ENCODE data around the gene KPTN.

KPTN gene

GRCh38 chr19:47483800-47484690 lies at the start of gene KPTN:
Gene KPTN (minus strand): TSS chr19:47484219. CDS start chr19:47484160, 59 bp downstream.
- peak; percentile 83 for DNase-seq (ENCODE audit: low spot score)

- no peak for DNase-seq (ENCODE audit: low spot score)
Measured at GRCh38 chr19:47531640-47532387, 47.8 kb upstream of the KPTN start.

- DNase-seq (ENCODE audit: low spot score) = no peak
Measured at GRCh38 chr19:47529018-47529742, 45.2 kb upstream of the KPTN start.

- DNase-seq (ENCODE audit: low spot score) = no peak
Measured at GRCh38 chr19:47526798-47527197, 42.8 kb upstream of the KPTN start.

GRCh38 chr19:47523473-47523872 lies 39.5 kb upstream of the KPTN start:
- DNase-seq (ENCODE audit: low spot score) = no peak

GRCh38 chr19:47521473-47522180 lies 37.6 kb upstream of the KPTN start:
- no peak for DNase-seq (ENCODE audit: low spot score)

- no peak for DNase-seq (ENCODE audit: low spot score)
Measured at GRCh38 chr19:47520839-47521238, 36.8 kb upstream of the KPTN start.

- no peak for DNase-seq (ENCODE audit: low spot score)
Measured at GRCh38 chr19:47520343-47520806, 36.4 kb upstream of the KPTN start.

GRCh38 chr19:47518854-47519253 lies 34.8 kb upstream of the KPTN start:
- DNase-seq (ENCODE audit: low spot score) = no peak

GRCh38 chr19:47518139-47518538 lies 34.1 kb upstream of the KPTN start:
- DNase-seq (ENCODE audit: low spot score) = no peak

GRCh38 chr19:47514869-47515588 lies 31.0 kb upstream of the KPTN start, which contains the start of gene NAPA:
Gene NAPA (minus strand): TSS chr19:47515063. CDS start chr19:47514940, 123 bp downstream.
- DNase-seq (ENCODE audit: low spot score) = peak; percentile 100

GRCh38 chr19:47514151-47514868 lies 30.3 kb upstream of the KPTN start:
- DNase-seq (ENCODE audit: low spot score) = no peak

GRCh38 chr19:47512948-47513319 lies 28.9 kb upstream of the KPTN start:
- DNase-seq (ENCODE audit: low spot score) = no peak

- no peak for DNase-seq (ENCODE audit: low spot score)
Measured at GRCh38 chr19:47512183-47512947, 28.3 kb upstream of the KPTN start.

GRCh38 chr19:47511681-47512080 lies 27.7 kb upstream of the KPTN start:
- no peak for DNase-seq (ENCODE audit: low spot score)

GRCh38 chr19:47511128-47511517 lies 27.1 kb upstream of the KPTN start:
- no peak for DNase-seq (ENCODE audit: low spot score)

GRCh38 chr19:47510516-47511127 lies 26.6 kb upstream of the KPTN start:
- no peak for DNase-seq (ENCODE audit: low spot score)

GRCh38 chr19:47509973-47510372 lies 26.0 kb upstream of the KPTN start:
- DNase-seq (ENCODE audit: low spot score) = no peak
